ENCODE results near the gene PA2G4. TPM values are rescaled to one million over a fixed set of nuclear protein-coding genes. Genes with fewer than 3 reads are reported as not detected.

PA2G4 gene
- total RNA-seq, 4 donors from 2014 or later: 22.1 to 63.0 (median 44.8) TPM

DNA sequence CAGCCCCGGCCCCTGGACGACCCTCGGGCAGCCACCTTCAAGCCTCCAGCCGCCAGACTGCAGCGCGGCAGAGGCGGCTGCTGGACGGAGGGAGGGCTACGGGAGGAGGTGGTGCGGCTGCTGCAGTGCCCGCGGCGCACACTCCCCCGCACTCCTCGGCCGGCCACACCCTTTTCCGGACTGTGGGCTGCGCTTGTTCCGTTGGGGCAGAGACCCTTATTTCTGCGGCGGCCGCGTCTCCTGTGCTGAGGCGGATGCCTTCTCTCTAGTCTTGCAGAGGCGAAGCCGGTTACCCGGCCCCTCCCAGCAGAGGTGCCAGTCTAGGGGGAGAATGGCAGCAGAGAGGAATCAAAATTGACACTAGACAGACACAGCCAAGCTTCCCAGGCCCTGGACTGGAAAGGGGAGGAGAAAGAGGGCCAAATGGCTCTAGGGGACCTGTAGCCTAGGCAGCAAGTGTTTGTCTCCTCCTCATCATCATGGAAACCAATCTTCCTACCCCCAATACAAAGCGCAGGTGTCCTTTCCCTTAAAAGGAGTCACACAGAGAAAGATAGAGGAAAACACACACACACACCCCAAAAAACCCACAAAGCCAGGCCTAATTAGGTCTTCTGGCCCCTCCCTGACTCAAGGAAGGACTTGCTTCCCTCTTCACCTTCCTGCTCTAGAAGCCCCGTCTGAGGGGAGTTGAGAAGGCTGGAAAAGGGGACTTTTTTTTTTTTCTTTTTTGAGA lies 25.0 kb downstream of the PA2G4 start:
- peak; percentile 59 for TF ChIP-seq POLR2A (IDR thresholded peaks at IDR 0.05)
- TF ChIP-seq CTCF (IDR thresholded peaks at IDR 0.05): no peak
- TF ChIP-seq EP300 (IDR thresholded peaks at IDR 0.05; ENCODE audit: low read depth): no peak
- peak; percentile 75 to 81 (median 77) for TF ChIP-seq POLR2AphosphoS5 (IDR thresholded peaks at IDR 0.05)
- intact Hi-C loops (cut with DNase I; ENCODE audit: low total_unique reads): no loop called here
- H3K27me3 ChIP-seq: no peaks in the 10 kb centered on the region
- peak overlapping the region; percentile 45 to 85 (median 76) for H3K4me3 ChIP-seq
- peaks cover 16 to 41% (median 32%) of the 10 kb centered on the region in 4 donors for H3K4me1 ChIP-seq
- H3K9me3 ChIP-seq: no peaks in the 10 kb centered on the region
- in situ Hi-C loops (cut with MboI; ENCODE audit: low pct_ligation_motif_present in 1 of 4, low pct_unique_long_range_greater_than_20kb in 1 of 4, low sequenced_read_pairs in 3 of 4): loop anchor here in 1 of 4 donors (10.0 kb wide), 1 partner anchor 55 kb away; the partner anchor contains the start of gene SMARCC2
- DNase-seq: peak; percentile 81
- H3K36me3 ChIP-seq: peaks cover 0 to 28% (median 12%) of the 10 kb centered on the region in 4 donors
- H3K27ac ChIP-seq: peak overlapping the region; percentile 92 to 98 (median 94)
- WGBS, 2 donors (ENCODE audit: low coverage in 1 of 2): 1% methylated on average over 29 of the region's 29 CpGs; no CpG with 5 or more reads in 1 of the 2 donors

- Histone ChIP-seq H3K36me3 (peaks cover 0 to 34% (median 12%) of the 10 kb centered on the region in 4 donors), H3K27ac (peak overlapping the region; percentile 92 to 98 (median 94)), H3K4me3 (peak overlapping the region in 3 of 4 donors; percentile 75 to 85 (median 78)), H3K9me3 (no peaks in the 10 kb centered on the region), H3K27me3 (no peaks in the 10 kb centered on the region), H3K4me1 (peaks cover 16 to 39% (median 32%) of the 10 kb centered on the region in 4 donors)
- DNase-seq: no peak
- TF ChIP-seq POLR2A (IDR thresholded peaks at IDR 0.05) (no peak), EP300 (IDR thresholded peaks at IDR 0.05; ENCODE audit: low read depth) (no peak), CTCF (IDR thresholded peaks at IDR 0.05) (no peak), POLR2AphosphoS5 (IDR thresholded peaks at IDR 0.05) (no peak)
- in situ Hi-C loops (cut with MboI; ENCODE audit: low pct_ligation_motif_present in 1 of 4, low pct_unique_long_range_greater_than_20kb in 1 of 4, low sequenced_read_pairs in 3 of 4) (loop anchor here in 2 of 4 donors (5.0 to 10.0 kb wide), 2 partner anchors 55 to 57 kb away; partner anchors contain the start of gene SMARCC2 (in 2 of the 2)), intact Hi-C loops (cut with DNase I; ENCODE audit: low total_unique reads) (no loop called here)
- 29 to 59% methylated on average over 6 to 22 of the region's 22 CpGs for WGBS, 2 donors (ENCODE audit: low coverage in 1 of 2)
Measured at GRCh38 chr12:56129942-56130495, 25.7 kb downstream of the PA2G4 start.

- Histone ChIP-seq H3K27ac (peak overlapping the region in 3 of 4 donors; percentile 92 to 98 (median 95)), H3K9me3 (no peaks in the 10 kb centered on the region), H3K36me3 (peaks cover 0 to 36% (median 12%) of the 10 kb centered on the region in 4 donors), H3K4me1 (peaks cover 16 to 33% (median 28%) of the 10 kb centered on the region in 4 donors), H3K4me3 (no peak overlapping the region), H3K27me3 (no peaks in the 10 kb centered on the region)
- no peak for DNase-seq
- WGBS, 2 donors (ENCODE audit: low coverage in 1 of 2): 83 to 84% methylated on average over 4 of the region's 4 CpGs
- intact Hi-C loops (cut with DNase I; ENCODE audit: low total_unique reads) (no loop called here), in situ Hi-C loops (cut with MboI; ENCODE audit: low pct_ligation_motif_present in 1 of 4, low pct_unique_long_range_greater_than_20kb in 1 of 4, low sequenced_read_pairs in 3 of 4) (loop anchor here in 1 of 4 donors (5.0 kb wide), 1 partner anchor 56 kb away; the partner anchor contains the start of gene SMARCC2)
- TF ChIP-seq POLR2A (IDR thresholded peaks at IDR 0.05): no peak
- no peak for TF ChIP-seq POLR2AphosphoS5 (IDR thresholded peaks at IDR 0.05)
- TF ChIP-seq EP300 (IDR thresholded peaks at IDR 0.05; ENCODE audit: low read depth): no peak
- TF ChIP-seq CTCF (IDR thresholded peaks at IDR 0.05): no peak
Measured at GRCh38 chr12:56130876-56131275, 26.5 kb downstream of the PA2G4 start.

DNA sequence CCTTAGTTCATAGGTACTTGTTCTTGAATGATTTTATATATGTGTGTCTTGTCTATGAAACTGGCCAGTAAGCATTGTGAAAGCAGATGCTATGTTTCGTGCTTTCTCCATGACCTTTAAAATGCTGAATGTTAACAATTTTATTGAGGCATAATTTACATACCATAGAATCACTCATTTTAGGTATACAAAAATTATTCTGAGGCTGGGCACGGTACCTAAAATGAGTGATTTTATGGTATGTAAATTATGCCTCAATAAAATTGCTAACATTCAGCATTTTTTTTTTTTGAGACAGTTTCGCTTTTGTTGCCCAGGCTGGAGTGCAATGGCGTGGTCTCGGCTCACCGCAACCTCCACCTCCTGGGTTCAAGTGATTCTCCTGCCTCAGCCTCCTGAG lies 30.5 kb downstream of the PA2G4 start:
- intact Hi-C loops (cut with DNase I; ENCODE audit: low total_unique reads) (no loop called here), in situ Hi-C loops (cut with MboI; ENCODE audit: low pct_ligation_motif_present in 1 of 4, low pct_unique_long_range_greater_than_20kb in 1 of 4, low sequenced_read_pairs in 3 of 4) (loop anchor here in 1 of 4 donors (5.0 kb wide), 1 partner anchor 52 kb away; the partner anchor contains the start of gene SMARCC2)
- TF ChIP-seq EP300 (IDR thresholded peaks at IDR 0.05; ENCODE audit: low read depth) (no peak), POLR2A (IDR thresholded peaks at IDR 0.05) (no peak), CTCF (IDR thresholded peaks at IDR 0.05) (no peak), POLR2AphosphoS5 (IDR thresholded peaks at IDR 0.05) (no peak)
- Histone ChIP-seq H3K4me1 (peaks cover 0 to 8% (median 6%) of the 10 kb centered on the region in 4 donors), H3K36me3 (peaks cover 0 to 64% (median 29%) of the 10 kb centered on the region in 4 donors), H3K9me3 (no peaks in the 10 kb centered on the region), H3K4me3 (no peak overlapping the region), H3K27me3 (no peaks in the 10 kb centered on the region), H3K27ac (no peak overlapping the region)
- WGBS, 2 donors (ENCODE audit: low coverage in 1 of 2): 88 to 92% methylated on average over 2 to 6 of the region's 6 CpGs
- no peak for DNase-seq

All from transverse colon (tissue), 4 donors.